ENCODE measurements around the gene ARHGAP18. TPM values are rescaled to one million over a fixed set of nuclear protein-coding genes. Genes with fewer than 3 reads are reported as not detected.

ARHGAP18 gene
- total RNA-seq, 1 donor, result 65.8 TPM

- H3K4me3 ChIP-seq (ENCODE audit: low read depth, low read length), result no peak overlapping the region
- no peak for TF ChIP-seq CTCF (IDR thresholded peaks at IDR 0.05; ENCODE audit: insufficient read depth, low read length)
- no peak for DNase-seq (ENCODE audit: low read depth)
Measured at GRCh38 chr6:129603741-129604140, 106.2 kb downstream of the ARHGAP18 start.

DNA sequence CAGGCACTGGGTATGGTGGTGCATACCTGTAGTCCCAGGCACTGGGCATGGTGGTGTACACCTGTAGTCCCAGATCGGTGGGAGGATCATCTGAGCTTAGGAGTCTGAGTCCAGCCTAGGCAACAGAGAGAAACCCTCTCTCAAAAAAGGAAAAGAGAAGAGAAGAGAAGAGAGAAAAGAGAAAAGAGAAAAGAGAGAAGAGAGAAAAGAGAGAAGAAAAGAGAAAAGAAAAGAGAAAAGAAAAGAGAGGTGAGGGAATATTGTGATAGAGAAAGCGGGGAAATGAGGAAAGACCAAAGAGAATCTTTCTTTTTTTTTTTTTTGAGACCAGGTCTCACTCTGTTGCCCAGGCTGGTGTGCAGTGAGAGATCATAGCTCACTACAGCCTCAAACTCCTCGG lies 108.7 kb downstream of the ARHGAP18 start:
- no peak overlapping the region for H3K4me3 ChIP-seq (ENCODE audit: low read depth, low read length)
- no peak for DNase-seq (ENCODE audit: low read depth)
- TF ChIP-seq CTCF (IDR thresholded peaks at IDR 0.05; ENCODE audit: insufficient read depth, low read length), result no peak

GRCh38 chr6:129599467-129599866 lies 110.5 kb downstream of the ARHGAP18 start:
- no peak overlapping the region for H3K4me3 ChIP-seq (ENCODE audit: low read depth, low read length)
- no peak for TF ChIP-seq CTCF (IDR thresholded peaks at IDR 0.05; ENCODE audit: insufficient read depth, low read length)
- DNase-seq (ENCODE audit: low read depth), result no peak

GRCh38 chr6:129598244-129599187 lies 111.5 kb downstream of the ARHGAP18 start:
- peak; percentile 92 for DNase-seq (ENCODE audit: low read depth)
- no peak overlapping the region for H3K4me3 ChIP-seq (ENCODE audit: low read depth, low read length)
- TF ChIP-seq CTCF (IDR thresholded peaks at IDR 0.05; ENCODE audit: insufficient read depth, low read length), result peak; percentile 72

- DNase-seq (ENCODE audit: low read depth), result no peak
- no peak overlapping the region for H3K4me3 ChIP-seq (ENCODE audit: low read depth, low read length)
- no peak for TF ChIP-seq CTCF (IDR thresholded peaks at IDR 0.05; ENCODE audit: insufficient read depth, low read length)
Measured at GRCh38 chr6:129597023-129597713, 112.8 kb downstream of the ARHGAP18 start.

DNA sequence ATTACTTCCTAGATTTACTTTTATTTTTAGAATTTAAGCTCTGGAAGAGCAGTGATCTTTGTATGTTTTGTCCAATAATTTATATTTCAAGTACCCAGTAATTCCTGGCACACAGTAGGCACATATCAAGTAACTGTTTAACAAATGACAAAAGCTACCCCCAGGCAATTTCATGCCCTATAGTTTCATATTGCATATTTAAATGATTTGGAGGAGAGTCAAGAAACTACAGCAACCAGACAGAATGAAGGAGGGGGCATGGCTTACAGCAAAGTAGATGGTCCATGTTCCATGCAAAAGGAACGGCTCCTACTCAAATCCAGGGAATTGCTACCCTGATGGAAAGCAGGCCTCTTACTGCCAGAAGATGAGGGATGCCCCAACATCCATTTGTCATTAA lies 113.5 kb downstream of the ARHGAP18 start:
- H3K4me3 ChIP-seq (ENCODE audit: low read depth, low read length), result no peak overlapping the region
- DNase-seq (ENCODE audit: low read depth), result no peak
- TF ChIP-seq CTCF (IDR thresholded peaks at IDR 0.05; ENCODE audit: insufficient read depth, low read length), result no peak
